ENCODE measurements around the gene PRR5.

The PRR5 gene

GRCh38 chr22:44718418-44718817 is 16.4 kb downstream of the PRR5 start:
- no peak for DNase-seq (ENCODE audit: low spot score)

- no peak for DNase-seq (ENCODE audit: low spot score)
These were observed 17.8 kb downstream of the PRR5 start for GRCh38 chr22:44719586-44720368.

- DNase-seq (ENCODE audit: low spot score), result no peak
These were observed 19.2 kb downstream of the PRR5 start for GRCh38 chr22:44721213-44721612.

GRCh38 chr22:44722611-44723010 is 20.6 kb downstream of the PRR5 start:
- no peak for DNase-seq (ENCODE audit: low spot score)

- DNase-seq (ENCODE audit: low spot score), result no peak
These were observed 21.8 kb downstream of the PRR5 start for GRCh38 chr22:44723801-44724200.

- DNase-seq (ENCODE audit: low spot score), result no peak
These were observed 22.4 kb downstream of the PRR5 start for GRCh38 chr22:44724416-44724815.

- DNase-seq (ENCODE audit: low spot score), result no peak
These were observed 22.9 kb downstream of the PRR5 start for GRCh38 chr22:44724859-44725258.

- DNase-seq (ENCODE audit: low spot score), result no peak
These were observed 24.4 kb downstream of the PRR5 start for GRCh38 chr22:44726439-44726838.

- no peak for DNase-seq (ENCODE audit: low spot score)
These were observed 25.1 kb downstream of the PRR5 start for GRCh38 chr22:44727148-44727547.

- DNase-seq (ENCODE audit: low spot score), result no peak
These were observed 25.7 kb downstream of the PRR5 start for GRCh38 chr22:44727709-44728108.

- no peak for DNase-seq (ENCODE audit: low spot score)
These were observed 26.8 kb downstream of the PRR5 start for GRCh38 chr22:44728761-44729324.

GRCh38 chr22:44729391-44730021 is 27.5 kb downstream of the PRR5 start:
- peak; percentile 72 for DNase-seq (ENCODE audit: low spot score)

- DNase-seq (ENCODE audit: low spot score), result no peak
These were observed 28.0 kb downstream of the PRR5 start for GRCh38 chr22:44730022-44730393.

GRCh38 chr22:44730490-44731356 is 28.7 kb downstream of the PRR5 start:
- DNase-seq (ENCODE audit: low spot score), result no peak

- DNase-seq (ENCODE audit: low spot score), result no peak
These were observed 29.5 kb downstream of the PRR5 start for GRCh38 chr22:44731357-44731970.

- DNase-seq (ENCODE audit: low spot score), result no peak
These were observed 30.1 kb downstream of the PRR5 start for GRCh38 chr22:44732017-44732561.

GRCh38 chr22:44732661-44733060 is 30.7 kb downstream of the PRR5 start:
- DNase-seq (ENCODE audit: low spot score), result no peak

GRCh38 chr22:44733426-44734106 is 31.6 kb downstream of the PRR5 start:
- DNase-seq (ENCODE audit: low spot score), result no peak

- DNase-seq (ENCODE audit: low spot score), result no peak
These were observed 32.3 kb downstream of the PRR5 start for GRCh38 chr22:44734278-44734677.

GRCh38 chr22:44734801-44735517 is 33.0 kb downstream of the PRR5 start:
- DNase-seq (ENCODE audit: low spot score), result no peak
